Osteoblast (primary cell): ENCODE results near the gene DCDC1. TPM values are rescaled to one million over a fixed set of nuclear protein-coding genes. Genes with fewer than 3 reads are reported as not detected.

Experiments used
- DNase-seq: peaks from one replicate; pipeline ENCODE4 v3.0.0; 2011; ENCODE audit warnings: low spot score, mixed read lengths; ENCODE audit not compliant: insufficient read length; ENCODE audit errors: missing footprints
- H2AFZ ChIP-seq: 2 replicates; pipeline ENCODE4 v1.6.0; 2011; ENCODE audit warnings: mild to moderate bottlenecking, low read length
- H3K27ac ChIP-seq: 2 replicates; pipeline ENCODE4 v1.5.1; 2011; ENCODE audit warnings: mild to moderate bottlenecking, low read depth, low read length, moderate library complexity
- H3K27me3 ChIP-seq: 2 replicates; pipeline ENCODE4 v1.6.0; 2012; ENCODE audit warnings: mild to moderate bottlenecking, control low read depth, inconsistent platforms, low read length, moderate library complexity; ENCODE audit not compliant: insufficient read depth
- H3K36me3 ChIP-seq: 2 replicates; pipeline ENCODE4 v1.5.1; 2011; ENCODE audit warnings: mild to moderate bottlenecking, low read length, control low read depth, moderate library complexity; ENCODE audit not compliant: insufficient read depth
- H3K4me1 ChIP-seq: 2 replicates; pipeline ENCODE4 v1.5.1; 2011; ENCODE audit warnings: mild to moderate bottlenecking, low read length, control low read depth, moderate library complexity; ENCODE audit not compliant: insufficient read depth
- H3K4me2 ChIP-seq: 2 replicates; pipeline ENCODE4 v1.6.0; 2011; ENCODE audit warnings: mild to moderate bottlenecking, low read length; ENCODE audit not compliant: insufficient read depth
- H3K4me3 ChIP-seq: fragments of 200-600 bp; sonication (generic); 3 replicates; pipeline ENCODE4 v1.5.1; 2012; ENCODE audit warnings: mild to moderate bottlenecking, low read length, inconsistent platforms; ENCODE audit not compliant: insufficient read depth
- H3K79me2 ChIP-seq: 2 replicates; pipeline ENCODE4 v1.6.0; 2012; ENCODE audit warnings: mild to moderate bottlenecking, low read length, control low read depth, inconsistent platforms; ENCODE audit not compliant: insufficient read depth
- H3K9me3 ChIP-seq: 2 replicates; pipeline ENCODE4 v1.5.1; 2011; ENCODE audit warnings: low read depth, low read length, control low read depth
- H4K20me1 ChIP-seq: 2 replicates; pipeline ENCODE4 v1.6.0; 2012; ENCODE audit warnings: mild to moderate bottlenecking, low read length, control low read depth; ENCODE audit not compliant: insufficient read depth
- CTCF ChIP-seq: IDR thresholded peaks from 2 replicates; pipeline ENCODE4 v1.5.1; 2011; ENCODE audit warnings: mild to moderate bottlenecking, low read depth, low read length, moderate library complexity; ENCODE audit errors: extremely low read depth
- total RNA-seq: library from RNA; depleted of rRNA; stranded (reverse); fragments of >200 nt; gene quantifications from 2 replicates; pipeline ENCODE4 v1.2.3, GENCODE V29; 2012

The DCDC1 gene
- total RNA-seq, 1 donor: 1.1 TPM

- Histone ChIP-seq H3K4me1 (no peaks in the 10 kb centered on the region), H3K4me3 (no peak overlapping the region), H3K79me2 (no peaks in the 10 kb centered on the region), H3K9me3 (no peaks in the 10 kb centered on the region), H3K36me3 (no peaks in the 10 kb centered on the region), H4K20me1 (no peaks in the 10 kb centered on the region), H3K4me2 (no peak overlapping the region), H3K27me3 (no peaks in the 10 kb centered on the region), H3K27ac (no peak overlapping the region), H2AFZ (no peak overlapping the region)
- no peak for DNase-seq
- TF ChIP-seq CTCF: no peak
Observed at GRCh38 chr11:30895046-30895445, 474.5 kb downstream of the DCDC1 start.

GRCh38 chr11:30893318-30893717 lies 476.2 kb downstream of the DCDC1 start:
- H3K36me3 ChIP-seq: no peaks in the 10 kb centered on the region
- TF ChIP-seq CTCF: no peak
- no peaks in the 10 kb centered on the region for H3K79me2 ChIP-seq
- no peak overlapping the region for H3K27ac ChIP-seq
- H2AFZ ChIP-seq: no peak overlapping the region
- H3K9me3 ChIP-seq: no peaks in the 10 kb centered on the region
- no peaks in the 10 kb centered on the region for H4K20me1 ChIP-seq
- no peak overlapping the region for H3K4me2 ChIP-seq
- no peaks in the 10 kb centered on the region for H3K4me1 ChIP-seq
- DNase-seq: no peak
- no peaks in the 10 kb centered on the region for H3K27me3 ChIP-seq
- no peak overlapping the region for H3K4me3 ChIP-seq

GRCh38 chr11:30889143-30889794 lies 480.3 kb downstream of the DCDC1 start:
- H3K4me2 ChIP-seq: no peak overlapping the region
- no peak for DNase-seq
- H3K9me3 ChIP-seq: no peaks in the 10 kb centered on the region

More at GRCh38 chr11:30889143-30889794, 480.3 kb downstream of the DCDC1 start:
- Histone ChIP-seq H3K36me3 (no peaks in the 10 kb centered on the region), H3K27ac (no peak overlapping the region), H2AFZ (no peak overlapping the region), H3K27me3 (no peaks in the 10 kb centered on the region), H3K4me3 (no peak overlapping the region), H4K20me1 (no peaks in the 10 kb centered on the region), H3K4me1 (no peaks in the 10 kb centered on the region), H3K79me2 (no peaks in the 10 kb centered on the region)
- no peak for TF ChIP-seq CTCF
